ENCODE data around the gene TMEM108. TPM values are rescaled to one million over a fixed set of nuclear protein-coding genes. Genes with fewer than 3 reads are reported as not detected.

TMEM108 gene
- total and polyA plus RNA-seq, 2 donors (not counting 1 experiment from before 2014, with no cell fraction given), result 0.10 to 0.17 TPM

GRCh38 chr3:133301731-133302130 lies 263.5 kb downstream of the TMEM108 start:
- H3K4me1 ChIP-seq (ENCODE audit: control insufficient read depth, extremely low read depth, insufficient read depth, low read length), result no peaks in the 10 kb centered on the region
- no peak overlapping the region for H3K4me3 ChIP-seq (replicated peaks in 1 of 4; ENCODE audit: control extremely low read depth in 1 of 4, insufficient read depth in 1 of 4, low read depth in 3 of 4, low read length in 4 of 4)
- H3K9ac ChIP-seq (ENCODE audit: insufficient read depth, low read length), result no peak overlapping the region
- H4K20me1 ChIP-seq (ENCODE audit: control insufficient read depth, extremely low read depth, insufficient read depth, low read length), result no peaks in the 10 kb centered on the region
- H3K79me2 ChIP-seq (ENCODE audit: control insufficient read depth, insufficient read depth, low read length), result no peaks in the 10 kb centered on the region
- H3K27me3 ChIP-seq (ENCODE audit: control insufficient read depth, insufficient read depth, low read length), result no peaks in the 10 kb centered on the region
- H3K9me3 ChIP-seq (ENCODE audit: control insufficient read depth, insufficient read depth, low read depth, low read length), result no peaks in the 10 kb centered on the region
- TF ChIP-seq CTCF (conservative IDR thresholded peaks at IDR 0.05 in 1 of 2, IDR thresholded peaks at IDR 0.05 in 1 of 2; ENCODE audit: low read depth in 1 of 2, low read length in 2 of 2) (no peak), EZH2 (IDR thresholded peaks at IDR 0.05; ENCODE audit: low read length, missing control alignments) (no peak)
- DNase-seq (ENCODE audit: low read depth in 2 of 2), result peak in 1 of 2 donors; percentile 45
- H2AFZ ChIP-seq (ENCODE audit: low read length), result no peak overlapping the region
- no peaks in the 10 kb centered on the region for H3K36me3 ChIP-seq (ENCODE audit: control insufficient read depth, insufficient read depth, low read length)
- no peak overlapping the region for H3K4me2 ChIP-seq (ENCODE audit: extremely low read depth, insufficient read depth, low read length)
- no peak overlapping the region for H3K27ac ChIP-seq (ENCODE audit: insufficient read depth, low read length)

- H3K4me2 ChIP-seq (ENCODE audit: extremely low read depth, insufficient read depth, low read length), result no peak overlapping the region
- no peaks in the 10 kb centered on the region for H3K27me3 ChIP-seq (ENCODE audit: control insufficient read depth, insufficient read depth, low read length)
- H3K9me3 ChIP-seq (ENCODE audit: control insufficient read depth, insufficient read depth, low read depth, low read length), result no peaks in the 10 kb centered on the region
- H4K20me1 ChIP-seq (ENCODE audit: control insufficient read depth, extremely low read depth, insufficient read depth, low read length), result no peaks in the 10 kb centered on the region
- DNase-seq (ENCODE audit: low read depth in 2 of 2), result peak in 1 of 2 donors; percentile 33
- no peak overlapping the region for H2AFZ ChIP-seq (ENCODE audit: low read length)
- no peak overlapping the region for H3K4me3 ChIP-seq (replicated peaks in 1 of 4; ENCODE audit: control extremely low read depth in 1 of 4, insufficient read depth in 1 of 4, low read depth in 3 of 4, low read length in 4 of 4)
- no peaks in the 10 kb centered on the region for H3K79me2 ChIP-seq (ENCODE audit: control insufficient read depth, insufficient read depth, low read length)
- no peak overlapping the region for H3K9ac ChIP-seq (ENCODE audit: insufficient read depth, low read length)
- H3K27ac ChIP-seq (ENCODE audit: insufficient read depth, low read length), result no peak overlapping the region
- H3K36me3 ChIP-seq (ENCODE audit: control insufficient read depth, insufficient read depth, low read length), result no peaks in the 10 kb centered on the region
- TF ChIP-seq CTCF (conservative IDR thresholded peaks at IDR 0.05 in 1 of 2, IDR thresholded peaks at IDR 0.05 in 1 of 2; ENCODE audit: low read depth in 1 of 2, low read length in 2 of 2), result no peak
- TF ChIP-seq EZH2 (IDR thresholded peaks at IDR 0.05; ENCODE audit: low read length, missing control alignments), result no peak
- no peaks in the 10 kb centered on the region for H3K4me1 ChIP-seq (ENCODE audit: control insufficient read depth, extremely low read depth, insufficient read depth, low read length)
These were observed 265.2 kb downstream of the TMEM108 start for GRCh38 chr3:133303430-133303829.

GRCh38 chr3:133317866-133318265 lies 279.7 kb downstream of the TMEM108 start:
- H4K20me1 ChIP-seq (ENCODE audit: control insufficient read depth, extremely low read depth, insufficient read depth, low read length), result no peaks in the 10 kb centered on the region
- no peak overlapping the region for H2AFZ ChIP-seq (ENCODE audit: low read length)
- no peak for DNase-seq (ENCODE audit: low read depth in 2 of 2)
- H3K4me3 ChIP-seq (replicated peaks in 1 of 4; ENCODE audit: control extremely low read depth in 1 of 4, insufficient read depth in 1 of 4, low read depth in 3 of 4, low read length in 4 of 4), result no peak overlapping the region
- no peak overlapping the region for H3K9ac ChIP-seq (ENCODE audit: insufficient read depth, low read length)
- H3K36me3 ChIP-seq (ENCODE audit: control insufficient read depth, insufficient read depth, low read length), result no peaks in the 10 kb centered on the region
- no peaks in the 10 kb centered on the region for H3K4me1 ChIP-seq (ENCODE audit: control insufficient read depth, extremely low read depth, insufficient read depth, low read length)
- no peak for TF ChIP-seq EZH2 (IDR thresholded peaks at IDR 0.05; ENCODE audit: low read length, missing control alignments)
- TF ChIP-seq CTCF (conservative IDR thresholded peaks at IDR 0.05 in 1 of 2, IDR thresholded peaks at IDR 0.05 in 1 of 2; ENCODE audit: low read depth in 1 of 2, low read length in 2 of 2), result no peak
- no peaks in the 10 kb centered on the region for H3K27me3 ChIP-seq (ENCODE audit: control insufficient read depth, insufficient read depth, low read length)
- H3K79me2 ChIP-seq (ENCODE audit: control insufficient read depth, insufficient read depth, low read length), result no peaks in the 10 kb centered on the region
- H3K9me3 ChIP-seq (ENCODE audit: control insufficient read depth, insufficient read depth, low read depth, low read length), result no peaks in the 10 kb centered on the region
- no peak overlapping the region for H3K27ac ChIP-seq (ENCODE audit: insufficient read depth, low read length)
- no peak overlapping the region for H3K4me2 ChIP-seq (ENCODE audit: extremely low read depth, insufficient read depth, low read length)
